ENCODE data around the gene SFN.
"Not testable (repeated sequence)": the region's sequence is repeated elsewhere in the genome, so short reads cannot be mapped to it uniquely, and the experiment has no call there.

The SFN gene

DNA sequence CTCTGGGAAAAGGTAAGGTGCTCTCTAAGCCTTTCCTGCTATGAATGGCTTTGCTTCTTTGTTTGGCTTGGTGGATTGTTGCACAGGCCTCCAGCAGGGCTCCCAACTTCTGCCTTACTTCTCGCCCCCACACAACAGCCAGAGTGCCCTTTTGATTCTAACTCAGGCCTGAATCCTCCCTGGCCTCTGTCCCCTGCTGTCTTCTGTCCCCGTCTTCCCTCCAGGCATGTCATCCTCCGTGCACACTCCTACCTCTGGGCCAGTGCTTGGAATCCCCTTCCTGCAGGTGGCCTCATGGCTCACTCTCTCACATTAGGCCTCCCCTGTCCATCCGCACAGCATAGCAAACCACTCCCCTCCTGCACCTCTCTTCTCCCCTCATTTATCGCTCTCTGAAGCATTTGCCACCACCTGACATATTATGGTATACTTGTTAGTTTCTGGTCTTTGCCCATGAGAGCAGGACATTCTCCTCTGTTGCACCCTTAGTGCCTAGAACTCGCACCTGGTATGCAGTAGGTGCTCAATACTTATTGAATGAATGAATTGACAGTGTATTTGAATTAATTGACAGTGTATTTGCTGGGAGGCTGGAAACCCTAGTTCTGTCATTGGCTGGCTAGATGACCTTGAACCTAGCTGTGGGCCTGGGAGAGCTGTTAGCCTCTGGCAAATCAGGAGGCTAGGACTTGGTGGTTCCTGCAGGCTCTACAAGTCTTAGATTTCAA lies 33.6 kb upstream of the SFN start:
- H3K4me3 ChIP-seq (ENCODE audit: low read length): no peak overlapping the region
- peak overlapping the region; percentile 5 for H3K4me2 ChIP-seq (ENCODE audit: low read length)
- peaks cover 23% of the 10 kb centered on the region for H3K4me1 ChIP-seq (ENCODE audit: control insufficient read depth, insufficient read depth, low read length)
- no peaks in the 10 kb centered on the region for H3K27me3 ChIP-seq (ENCODE audit: control insufficient read depth, insufficient read depth, low read length)
- no peak overlapping the region for H3K9ac ChIP-seq (ENCODE audit: low read depth, low read length)
- peaks cover 24% of the 10 kb centered on the region for H3K36me3 ChIP-seq (ENCODE audit: insufficient read depth, low read length)
- H3K9me3 ChIP-seq (replicated peaks; ENCODE audit: low read length): no peaks in the 10 kb centered on the region

DNA sequence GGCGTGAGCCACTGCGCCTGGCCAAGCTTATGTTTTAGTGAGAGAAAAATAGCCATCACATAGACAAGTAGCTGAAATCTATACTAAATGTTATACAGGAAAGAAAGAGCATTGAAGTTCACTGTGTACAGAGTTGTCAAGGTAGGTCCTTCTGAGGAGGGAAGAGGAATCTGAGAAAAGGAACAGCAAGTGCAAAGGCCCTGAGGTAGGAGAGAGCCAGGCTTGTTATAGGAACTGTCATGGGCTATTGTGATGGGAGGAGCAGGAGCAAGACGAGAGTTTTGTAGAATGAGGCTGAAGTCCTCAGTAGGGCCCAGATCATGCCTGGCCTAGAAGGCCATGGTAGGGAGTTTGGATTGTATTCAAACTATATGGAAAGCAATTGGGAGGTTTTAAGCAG lies 31.9 kb upstream of the SFN start:
- H3K4me2 ChIP-seq (ENCODE audit: low read length): no peak overlapping the region
- no peak overlapping the region for H3K9ac ChIP-seq (ENCODE audit: low read depth, low read length)
- peaks cover 21% of the 10 kb centered on the region for H3K4me1 ChIP-seq (ENCODE audit: control insufficient read depth, insufficient read depth, low read length)
- no peaks in the 10 kb centered on the region for H3K9me3 ChIP-seq (replicated peaks; ENCODE audit: low read length)
- no peak overlapping the region for H3K4me3 ChIP-seq (ENCODE audit: low read length)
- H3K27me3 ChIP-seq (ENCODE audit: control insufficient read depth, insufficient read depth, low read length): no peaks in the 10 kb centered on the region
- H3K36me3 ChIP-seq (ENCODE audit: insufficient read depth, low read length): peaks cover 34% of the 10 kb centered on the region

DNA sequence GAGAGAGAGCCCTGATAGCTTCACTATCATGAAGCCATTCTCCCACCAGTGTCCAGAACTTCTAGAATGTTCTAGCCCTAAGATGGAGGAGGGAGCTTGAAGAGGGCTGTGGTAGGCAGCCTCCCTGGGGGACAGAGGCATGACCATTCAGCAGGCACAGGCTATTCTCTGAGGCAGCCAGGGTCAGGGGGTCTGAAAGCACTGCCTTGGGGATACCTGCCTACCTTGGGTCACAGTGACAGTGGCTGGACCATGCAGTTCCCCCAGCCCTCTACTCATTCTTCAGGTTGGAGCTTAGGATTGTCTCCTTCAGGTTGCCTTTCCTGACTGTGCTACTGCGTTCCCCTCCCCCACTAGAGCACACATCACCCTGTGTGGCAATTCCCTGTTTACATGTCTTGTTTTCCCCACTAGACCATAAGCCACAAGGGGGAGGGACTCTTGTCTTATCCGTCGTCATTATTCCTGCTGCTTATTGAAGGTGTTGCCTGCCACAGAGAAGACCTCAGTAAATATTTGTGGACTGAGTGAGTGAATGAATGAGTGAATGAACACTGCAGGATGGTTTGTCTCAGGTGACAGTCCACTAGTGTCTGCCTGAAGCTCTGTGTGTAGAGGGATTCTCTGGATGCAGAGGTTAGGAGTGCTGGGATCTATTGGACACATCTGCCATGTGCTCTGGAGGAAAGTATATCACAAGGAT lies 31.3 kb upstream of the SFN start:
- no peak overlapping the region for H3K4me2 ChIP-seq (ENCODE audit: low read length)
- H3K27me3 ChIP-seq (ENCODE audit: control insufficient read depth, insufficient read depth, low read length): no peaks in the 10 kb centered on the region
- H3K36me3 ChIP-seq (ENCODE audit: insufficient read depth, low read length): peaks cover 36% of the 10 kb centered on the region
- no peaks in the 10 kb centered on the region for H3K9me3 ChIP-seq (replicated peaks; ENCODE audit: low read length)
- peaks cover 17% of the 10 kb centered on the region for H3K4me1 ChIP-seq (ENCODE audit: control insufficient read depth, insufficient read depth, low read length)
- H3K9ac ChIP-seq (ENCODE audit: low read depth, low read length): no peak overlapping the region
- no peak overlapping the region for H3K4me3 ChIP-seq (ENCODE audit: low read length)

DNA sequence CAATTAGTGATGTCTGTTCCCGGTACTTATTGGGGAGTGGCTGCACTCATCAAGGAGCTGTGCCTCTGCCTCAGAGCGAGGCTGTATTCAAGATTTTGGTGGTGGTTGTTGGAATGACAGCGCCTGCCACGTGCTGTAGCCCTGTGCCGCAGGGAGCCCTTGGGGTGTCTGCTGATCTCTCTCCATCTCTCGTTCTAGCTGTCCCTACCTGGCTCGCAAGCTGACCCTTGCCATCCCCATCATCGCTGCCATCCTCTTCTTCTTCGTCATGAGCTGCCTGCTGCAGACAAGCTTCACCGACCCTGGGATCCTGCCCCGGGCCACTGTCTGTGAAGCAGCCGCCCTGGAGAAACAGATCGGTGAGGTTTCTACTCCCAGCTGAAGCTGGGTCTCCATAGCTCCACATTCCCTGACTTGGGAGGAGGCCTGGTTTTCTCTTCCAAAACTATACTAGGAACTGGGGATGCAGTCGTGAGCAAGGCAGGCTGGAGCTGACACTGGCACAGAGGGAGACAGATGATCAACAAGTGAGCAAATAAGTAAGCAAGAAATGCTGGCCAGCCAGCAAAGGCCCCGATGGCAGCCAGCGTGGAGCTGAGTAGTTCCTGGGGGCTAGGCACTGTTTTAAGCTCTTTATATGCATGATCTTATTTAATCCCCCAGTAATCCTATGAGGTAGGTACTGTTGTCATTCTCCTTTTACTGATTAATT lies 30.5 kb upstream of the SFN start:
- H3K27me3 ChIP-seq (ENCODE audit: control insufficient read depth, insufficient read depth, low read length): no peaks in the 10 kb centered on the region
- no peak overlapping the region for H3K4me2 ChIP-seq (ENCODE audit: low read length)
- no peak overlapping the region for H3K9ac ChIP-seq (ENCODE audit: low read depth, low read length)
- H3K4me3 ChIP-seq (ENCODE audit: low read length): no peak overlapping the region
- H3K9me3 ChIP-seq (replicated peaks; ENCODE audit: low read length): no peaks in the 10 kb centered on the region
- H3K4me1 ChIP-seq (ENCODE audit: control insufficient read depth, insufficient read depth, low read length): peaks cover 16% of the 10 kb centered on the region
- H3K36me3 ChIP-seq (ENCODE audit: insufficient read depth, low read length): peaks cover 36% of the 10 kb centered on the region

GRCh38 chr1:26833432-26834405 lies 29.2 kb upstream of the SFN start:
- Histone ChIP-seq H3K9me3 (replicated peaks; ENCODE audit: low read length) (no peaks in the 10 kb centered on the region), H3K4me2 (ENCODE audit: low read length) (no peak overlapping the region), H3K4me1 (ENCODE audit: control insufficient read depth, insufficient read depth, low read length) (peaks cover 5% of the 10 kb centered on the region), H3K36me3 (ENCODE audit: insufficient read depth, low read length) (peaks cover 39% of the 10 kb centered on the region), H3K9ac (ENCODE audit: low read depth, low read length) (no peak overlapping the region), H3K27me3 (ENCODE audit: control insufficient read depth, insufficient read depth, low read length) (no peaks in the 10 kb centered on the region), H3K4me3 (ENCODE audit: low read length) (no peak overlapping the region)

- H3K27me3 ChIP-seq (ENCODE audit: control insufficient read depth, insufficient read depth, low read length); H3K4me1 ChIP-seq (ENCODE audit: control insufficient read depth, insufficient read depth, low read length); H3K9ac ChIP-seq (ENCODE audit: low read depth, low read length); H3K4me3 ChIP-seq (ENCODE audit: low read length); H3K4me2 ChIP-seq (ENCODE audit: low read length); H3K9me3 ChIP-seq (replicated peaks; ENCODE audit: low read length): not testable (repeated sequence)
- peaks cover 49% of the 10 kb centered on the region for H3K36me3 ChIP-seq (ENCODE audit: insufficient read depth, low read length)
Observed at GRCh38 chr1:26837665-26838064, 25.3 kb upstream of the SFN start.

DNA sequence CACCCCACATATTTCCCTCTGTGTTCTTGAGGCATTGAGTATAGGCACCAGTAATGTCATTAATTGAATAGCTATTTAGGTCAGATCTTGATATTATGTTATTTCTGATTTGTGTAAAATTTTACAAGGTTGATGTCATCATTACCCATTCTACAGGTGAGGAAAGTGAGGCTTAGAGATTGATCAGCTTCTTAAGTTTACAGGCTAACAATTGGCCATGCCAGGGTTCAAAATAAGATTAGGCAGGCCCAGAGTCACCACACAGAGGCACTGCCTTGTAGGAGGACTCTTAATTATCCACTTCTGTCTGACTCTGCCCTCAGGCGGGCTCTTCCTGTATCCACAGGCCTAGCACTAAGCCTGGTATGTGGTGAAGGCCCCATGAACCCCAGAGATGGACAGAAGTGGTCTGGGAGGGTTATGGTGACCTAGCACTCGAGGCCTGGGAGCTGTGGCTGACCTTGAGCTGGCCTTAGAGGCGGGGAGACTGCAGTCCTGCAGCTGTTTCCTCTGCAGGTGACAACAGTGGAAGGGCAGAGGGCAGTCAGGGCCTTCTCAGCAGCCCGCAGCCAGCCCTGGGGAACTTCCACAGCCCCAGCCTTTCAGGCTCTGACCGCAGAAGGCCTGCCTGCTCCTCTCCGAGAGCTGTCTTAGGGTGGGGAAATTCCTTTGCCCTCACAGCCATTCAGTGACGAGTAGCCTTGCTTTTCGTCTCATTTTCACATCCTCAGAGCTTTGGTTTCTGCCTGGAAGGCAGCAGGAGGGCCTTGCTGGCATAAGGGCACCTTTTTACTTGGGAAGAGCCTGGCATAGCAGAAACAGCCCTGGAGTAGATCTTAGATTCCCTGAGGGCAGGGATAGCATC lies 24.2 kb upstream of the SFN start:
- Histone ChIP-seq H3K9me3 (replicated peaks; ENCODE audit: low read length) (no peaks in the 10 kb centered on the region), H3K4me2 (ENCODE audit: low read length) (no peak overlapping the region), H3K4me1 (ENCODE audit: control insufficient read depth, insufficient read depth, low read length) (no peaks in the 10 kb centered on the region), H3K36me3 (ENCODE audit: insufficient read depth, low read length) (peaks cover 43% of the 10 kb centered on the region), H3K4me3 (ENCODE audit: low read length) (no peak overlapping the region), H3K27me3 (ENCODE audit: control insufficient read depth, insufficient read depth, low read length) (no peaks in the 10 kb centered on the region), H3K9ac (ENCODE audit: low read depth, low read length) (no peak overlapping the region)

- Histone ChIP-seq H3K9ac (ENCODE audit: low read depth, low read length) (no peak overlapping the region), H3K4me1 (ENCODE audit: control insufficient read depth, insufficient read depth, low read length) (no peaks in the 10 kb centered on the region), H3K9me3 (replicated peaks; ENCODE audit: low read length) (no peaks in the 10 kb centered on the region), H3K4me3 (ENCODE audit: low read length) (no peak overlapping the region), H3K4me2 (ENCODE audit: low read length) (no peak overlapping the region), H3K27me3 (ENCODE audit: control insufficient read depth, insufficient read depth, low read length) (no peaks in the 10 kb centered on the region), H3K36me3 (ENCODE audit: insufficient read depth, low read length) (peaks cover 37% of the 10 kb centered on the region)
Observed at GRCh38 chr1:26839339-26839722, 23.6 kb upstream of the SFN start.

DNA sequence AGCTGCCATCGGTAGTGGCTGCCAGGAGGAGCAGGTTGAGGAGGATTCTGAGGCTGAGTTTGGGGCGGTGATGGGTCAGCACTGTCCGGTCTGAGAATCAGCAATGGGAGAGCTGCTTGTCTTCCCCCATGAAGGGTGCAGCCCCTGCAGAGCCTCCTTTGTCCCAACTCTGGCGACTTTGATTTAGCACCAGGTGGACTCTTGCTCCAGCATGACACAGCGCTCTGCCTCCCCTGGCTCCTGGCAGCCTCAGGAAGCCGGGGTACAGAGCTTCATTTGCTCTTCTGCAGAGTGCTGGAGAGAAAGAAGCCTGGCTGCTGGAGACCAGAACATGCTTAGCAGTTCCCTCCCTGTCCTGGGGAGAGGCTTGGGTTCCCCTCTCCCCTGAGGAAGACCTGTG lies 23.2 kb upstream of the SFN start:
- Histone ChIP-seq H3K9me3 (replicated peaks; ENCODE audit: low read length) (no peaks in the 10 kb centered on the region), H3K4me2 (ENCODE audit: low read length) (no peak overlapping the region), H3K27me3 (ENCODE audit: control insufficient read depth, insufficient read depth, low read length) (no peaks in the 10 kb centered on the region), H3K9ac (ENCODE audit: low read depth, low read length) (no peak overlapping the region), H3K36me3 (ENCODE audit: insufficient read depth, low read length) (peaks cover 33% of the 10 kb centered on the region), H3K4me1 (ENCODE audit: control insufficient read depth, insufficient read depth, low read length) (no peaks in the 10 kb centered on the region), H3K4me3 (ENCODE audit: low read length) (no peak overlapping the region)

DNA sequence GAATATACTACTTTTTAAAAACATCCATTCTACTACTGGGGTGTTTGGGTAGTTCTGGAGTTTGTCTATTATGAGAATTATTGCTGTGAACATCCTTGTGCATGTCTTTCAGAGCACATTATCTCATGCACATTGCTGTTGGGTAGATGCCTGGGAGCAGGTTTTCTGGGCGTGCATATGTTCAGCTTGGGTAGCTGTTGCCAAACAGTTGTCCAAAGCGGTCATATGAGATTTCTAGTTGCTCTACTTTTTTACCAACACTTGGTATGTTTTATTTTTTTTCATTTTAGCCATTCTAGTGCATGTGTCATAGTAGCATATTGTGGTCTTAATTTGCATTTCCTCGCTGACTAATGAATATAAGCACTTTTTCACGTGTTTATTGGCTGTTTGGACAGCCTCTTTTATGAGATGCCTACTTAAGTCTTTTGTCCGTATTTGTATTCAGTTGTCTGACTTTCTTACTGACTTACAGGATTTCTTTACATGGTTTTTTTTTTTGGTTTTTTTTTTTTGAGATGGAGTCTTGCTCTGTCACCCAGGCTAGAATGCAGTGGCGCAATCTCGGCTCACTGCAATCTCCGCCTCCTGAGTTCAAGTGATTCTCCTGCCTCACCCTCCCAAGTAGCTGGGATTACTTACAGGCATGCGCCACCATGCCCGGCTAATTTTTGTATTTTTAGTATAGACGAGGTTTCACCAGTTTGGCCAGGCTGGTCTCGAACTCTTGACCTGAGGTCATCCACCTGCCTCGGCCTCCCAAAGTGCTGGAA lies 18.3 kb upstream of the SFN start:
- H3K27me3 ChIP-seq (ENCODE audit: control insufficient read depth, insufficient read depth, low read length): no peaks in the 10 kb centered on the region
- no peaks in the 10 kb centered on the region for H3K9me3 ChIP-seq (replicated peaks; ENCODE audit: low read length)
- peaks cover 16% of the 10 kb centered on the region for H3K4me1 ChIP-seq (ENCODE audit: control insufficient read depth, insufficient read depth, low read length)
- peaks cover 32% of the 10 kb centered on the region for H3K36me3 ChIP-seq (ENCODE audit: insufficient read depth, low read length)
- H3K9ac ChIP-seq (ENCODE audit: low read depth, low read length): no peak overlapping the region
- H3K4me3 ChIP-seq (ENCODE audit: low read length): no peak overlapping the region
- H3K4me2 ChIP-seq (ENCODE audit: low read length): no peak overlapping the region

All from skeletal muscle satellite cell (primary cell).